ENCODE data around the gene TIMM17B. TPM values are rescaled to one million over a fixed set of nuclear protein-coding genes. Genes with fewer than 3 reads are reported as not detected.

The TIMM17B gene
- total and polyA plus RNA-seq, 2 of the 8 experiments (the other 6 are each of a cell fraction or from before 2014, with no cell fraction given): 77.8 to 246 TPM

DNA sequence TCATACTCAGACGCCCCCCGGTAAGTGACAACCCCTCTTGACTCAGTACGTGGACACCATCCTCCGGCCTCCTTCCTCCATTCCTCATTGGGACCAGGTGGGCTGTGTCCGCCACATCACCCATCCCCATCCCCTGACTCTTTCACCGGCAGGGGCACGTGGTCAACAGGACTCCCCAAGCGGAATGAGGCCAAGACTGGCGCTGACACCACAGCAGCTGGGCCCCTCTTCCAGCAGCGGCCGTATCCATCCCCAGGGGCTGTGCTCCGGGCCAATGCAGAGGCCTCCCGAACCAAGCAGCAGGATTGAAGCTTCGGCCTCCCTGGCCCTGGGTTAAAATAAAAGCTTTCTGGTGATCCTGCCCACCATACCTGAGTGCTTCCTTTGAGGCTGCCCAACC, 5.2 kb upstream of the TIMM17B start (continued):
- TF ChIP-seq SAP30 (IDR thresholded peaks at IDR 0.05; ENCODE audit: insufficient read depth, insufficient replicate concordance, low read length) (no peak), POU5F1 (IDR thresholded peaks at IDR 0.05; ENCODE audit: low read depth, low read length) (no peak), RBBP5 (IDR thresholded peaks at IDR 0.05; ENCODE audit: borderline replicate concordance, low read depth, low read length) (no peak)
- TF ChIP-seq, protein P1, sequence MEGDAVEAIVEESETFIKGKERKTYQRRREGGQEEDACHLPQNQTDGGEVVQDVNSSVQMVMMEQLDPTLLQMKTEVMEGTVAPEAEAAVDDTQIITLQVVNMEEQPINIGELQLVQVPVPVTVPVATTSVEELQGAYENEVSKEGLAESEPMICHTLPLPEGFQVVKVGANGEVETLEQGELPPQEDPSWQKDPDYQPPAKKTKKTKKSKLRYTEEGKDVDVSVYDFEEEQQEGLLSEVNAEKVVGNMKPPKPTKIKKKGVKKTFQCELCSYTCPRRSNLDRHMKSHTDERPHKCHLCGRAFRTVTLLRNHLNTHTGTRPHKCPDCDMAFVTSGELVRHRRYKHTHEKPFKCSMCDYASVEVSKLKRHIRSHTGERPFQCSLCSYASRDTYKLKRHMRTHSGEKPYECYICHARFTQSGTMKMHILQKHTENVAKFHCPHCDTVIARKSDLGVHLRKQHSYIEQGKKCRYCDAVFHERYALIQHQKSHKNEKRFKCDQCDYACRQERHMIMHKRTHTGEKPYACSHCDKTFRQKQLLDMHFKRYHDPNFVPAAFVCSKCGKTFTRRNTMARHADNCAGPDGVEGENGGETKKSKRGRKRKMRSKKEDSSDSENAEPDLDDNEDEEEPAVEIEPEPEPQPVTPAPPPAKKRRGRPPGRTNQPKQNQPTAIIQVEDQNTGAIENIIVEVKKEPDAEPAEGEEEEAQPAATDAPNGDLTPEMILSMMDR (IDR thresholded peaks at IDR 0.05; ENCODE audit: control extremely low read depth in 1 of 3, insufficient read depth in 1 of 3, low read depth in 1 of 3, low read length in 3 of 3): no peak
